IgD-negative memory B cell (primary cell): ENCODE data around the gene MIPOL1. TPM values are rescaled to one million over a fixed set of nuclear protein-coding genes. Genes with fewer than 3 reads are reported as not detected.
"Not testable (repeated sequence)": the region's sequence is repeated elsewhere in the genome, so short reads cannot be mapped to it uniquely, and the experiment has no call there.

ENCODE experiments used
- H3K27ac Mint-ChIP-seq, 3 donors: one replicate each; pipeline ENCODE4 v1.8.0; 2020 to 2022; ENCODE audit warnings: mild to moderate bottlenecking in 3 of 3, mixed read lengths in 3 of 3, moderate library complexity in 1 of 3
- H3K27me3 Mint-ChIP-seq: one replicate; pipeline ENCODE4 v1.8.0; 2021; ENCODE audit warnings: mixed read lengths
- H3K36me3 Mint-ChIP-seq: one replicate; pipeline ENCODE4 v1.8.0; 2020; ENCODE audit warnings: mild to moderate bottlenecking, mixed read lengths
- H3K4me1 Mint-ChIP-seq, 3 donors: one replicate each; pipeline ENCODE4 v1.8.0; 2020 to 2022; ENCODE audit warnings: mixed read lengths in 3 of 3, mild to moderate bottlenecking in 1 of 3
- H3K4me3 Mint-ChIP-seq, 4 donors: one replicate each; pipeline ENCODE4 v1.8.0; 2020 to 2022; ENCODE audit warnings: mild to moderate bottlenecking in 4 of 4, mixed read lengths in 4 of 4, moderate library complexity in 3 of 4
- H3K9me3 Mint-ChIP-seq, 3 donors: one replicate each; pipeline ENCODE4 v1.8.0; 2020 to 2021; ENCODE audit warnings: mixed read lengths in 3 of 3, mild to moderate bottlenecking in 1 of 3
- polyA plus RNA-seq: library from polyadenylated mRNA; unstranded; fragments of 300-500 nt; fragmentation: Illumina TruSeq; gene quantifications from one replicate; pipeline ENCODE4 v1.2.3, GENCODE V29; 2021

Gene MIPOL1
- polyA plus RNA-seq, 1 donor from 2014 or later: not detected

DNA sequence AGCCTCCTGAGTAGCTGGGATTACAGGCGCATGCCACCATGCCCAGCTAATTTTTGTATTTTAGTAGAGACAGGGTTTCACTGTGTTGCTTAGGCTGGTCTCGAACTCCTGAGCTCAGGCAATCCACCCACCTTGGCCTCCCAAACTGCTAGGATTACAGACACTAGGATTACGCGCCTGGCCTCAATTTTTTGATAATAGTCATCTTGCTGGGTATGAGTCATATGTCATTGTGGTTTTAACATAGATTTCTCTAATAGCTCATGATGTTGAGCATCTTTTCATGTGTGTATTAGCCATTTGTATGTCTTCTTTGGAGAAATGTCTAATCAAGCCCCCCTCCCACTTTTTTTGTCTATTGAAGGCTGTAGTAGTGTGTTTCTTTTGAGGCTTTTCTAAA lies 38.3 kb downstream of the MIPOL1 start:
- not testable (repeated sequence) for H3K36me3 Mint-ChIP-seq, H3K9me3 Mint-ChIP-seq, H3K4me3 Mint-ChIP-seq, H3K27me3 Mint-ChIP-seq, H3K4me1 Mint-ChIP-seq, H3K27ac Mint-ChIP-seq

DNA sequence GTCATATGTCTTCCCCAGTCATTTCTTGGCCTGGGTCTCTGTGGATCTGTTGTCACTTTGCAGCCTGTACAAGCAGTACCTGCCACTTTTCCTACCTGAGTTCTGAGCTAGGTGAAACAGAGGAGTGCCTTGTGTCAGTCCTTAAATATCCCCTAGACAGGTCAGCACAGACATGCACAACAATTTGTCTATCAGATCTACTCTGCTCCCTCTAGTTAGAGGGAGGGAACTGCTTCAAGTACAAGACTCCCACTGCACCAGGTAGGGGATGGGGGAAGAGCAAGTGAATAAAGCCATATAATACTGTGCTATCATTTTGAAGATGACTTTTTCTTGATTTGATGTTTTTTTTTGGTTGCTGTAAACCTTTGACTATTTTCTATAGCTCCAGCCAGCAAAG lies 39.4 kb downstream of the MIPOL1 start:
- Mint-ChIP-seq H3K4me3 (no peak overlapping the region), H3K4me1 (no peaks in the 10 kb centered on the region), H3K27me3 (no peaks in the 10 kb centered on the region), H3K36me3 (no peaks in the 10 kb centered on the region), H3K9me3 (peaks cover 0 to 2% (median 0%) of the 10 kb centered on the region in 3 donors), H3K27ac (no peak overlapping the region)

DNA sequence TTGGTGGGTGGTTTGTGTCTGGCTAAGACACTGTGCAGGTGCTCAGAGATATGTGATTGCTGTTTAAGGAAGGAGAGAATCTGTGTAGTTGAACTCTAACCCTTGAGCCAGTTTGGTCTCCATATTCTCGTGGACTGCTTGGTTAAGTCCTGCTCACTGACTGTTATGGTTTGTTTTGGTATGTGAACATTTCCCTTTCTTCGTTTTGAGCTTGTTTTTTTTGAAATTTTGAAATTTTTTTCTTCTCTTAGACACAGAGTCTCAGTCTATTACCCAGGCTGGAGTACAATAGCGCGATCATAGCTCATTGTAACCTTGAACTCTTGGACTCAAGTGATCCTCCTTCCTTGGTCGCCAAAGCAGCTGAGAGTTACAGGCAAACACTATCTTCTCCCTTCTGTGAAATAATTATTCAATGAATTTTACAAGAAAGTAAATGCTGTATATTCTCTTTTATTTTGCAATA lies 40.0 kb downstream of the MIPOL1 start:
- no peak overlapping the region for H3K27ac Mint-ChIP-seq
- no peak overlapping the region for H3K4me3 Mint-ChIP-seq
- no peaks in the 10 kb centered on the region for H3K36me3 Mint-ChIP-seq
- no peaks in the 10 kb centered on the region for H3K27me3 Mint-ChIP-seq
- peaks cover 0 to 2% (median 0%) of the 10 kb centered on the region in 3 donors for H3K9me3 Mint-ChIP-seq
- no peaks in the 10 kb centered on the region for H3K4me1 Mint-ChIP-seq

DNA sequence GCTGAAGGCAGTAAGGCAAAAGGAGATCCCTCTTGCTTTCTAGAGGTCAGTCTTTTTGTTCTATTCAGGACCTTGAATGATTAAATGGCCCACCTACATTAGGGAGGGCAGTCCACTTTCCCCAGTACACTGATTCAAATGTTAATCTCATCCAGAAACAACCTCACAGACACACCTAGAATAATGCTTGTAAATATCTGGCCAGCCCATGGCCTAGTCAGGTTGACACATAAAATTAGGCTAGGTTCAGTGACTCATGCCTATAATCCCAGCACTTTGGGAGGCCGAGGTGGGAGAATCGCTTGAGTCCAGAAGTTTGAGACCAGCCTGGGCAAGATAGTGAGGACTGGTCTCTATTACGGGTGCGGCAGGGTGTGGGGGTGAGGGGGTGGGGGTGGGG lies 43.5 kb downstream of the MIPOL1 start:
- Mint-ChIP-seq H3K9me3 (no peaks in the 10 kb centered on the region), H3K4me1 (no peaks in the 10 kb centered on the region), H3K27me3 (no peaks in the 10 kb centered on the region), H3K36me3 (no peaks in the 10 kb centered on the region), H3K4me3 (no peak overlapping the region), H3K27ac (no peak overlapping the region)

DNA sequence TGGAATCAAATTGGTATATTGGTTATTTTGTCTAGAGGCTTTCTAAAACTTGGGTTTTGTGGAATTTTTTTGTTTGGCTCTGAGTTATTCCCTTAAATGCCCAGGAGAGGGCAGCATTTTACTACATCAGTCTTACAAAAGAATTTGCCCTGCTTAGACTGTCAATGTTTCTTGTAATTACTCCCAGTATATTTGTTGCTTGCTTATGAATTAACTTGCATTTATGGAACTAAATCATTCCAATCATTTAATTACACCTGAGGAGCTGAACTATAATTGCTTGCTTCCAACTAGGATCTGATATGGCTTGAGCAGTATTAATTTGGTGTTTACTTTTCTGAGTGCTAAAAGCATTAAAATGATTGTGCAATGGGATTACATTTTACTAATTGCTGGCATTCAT lies 48.7 kb downstream of the MIPOL1 start:
- Mint-ChIP-seq H3K36me3 (no peaks in the 10 kb centered on the region), H3K27ac (no peak overlapping the region), H3K4me3 (no peak overlapping the region), H3K27me3 (no peaks in the 10 kb centered on the region), H3K9me3 (no peaks in the 10 kb centered on the region), H3K4me1 (no peaks in the 10 kb centered on the region)

DNA sequence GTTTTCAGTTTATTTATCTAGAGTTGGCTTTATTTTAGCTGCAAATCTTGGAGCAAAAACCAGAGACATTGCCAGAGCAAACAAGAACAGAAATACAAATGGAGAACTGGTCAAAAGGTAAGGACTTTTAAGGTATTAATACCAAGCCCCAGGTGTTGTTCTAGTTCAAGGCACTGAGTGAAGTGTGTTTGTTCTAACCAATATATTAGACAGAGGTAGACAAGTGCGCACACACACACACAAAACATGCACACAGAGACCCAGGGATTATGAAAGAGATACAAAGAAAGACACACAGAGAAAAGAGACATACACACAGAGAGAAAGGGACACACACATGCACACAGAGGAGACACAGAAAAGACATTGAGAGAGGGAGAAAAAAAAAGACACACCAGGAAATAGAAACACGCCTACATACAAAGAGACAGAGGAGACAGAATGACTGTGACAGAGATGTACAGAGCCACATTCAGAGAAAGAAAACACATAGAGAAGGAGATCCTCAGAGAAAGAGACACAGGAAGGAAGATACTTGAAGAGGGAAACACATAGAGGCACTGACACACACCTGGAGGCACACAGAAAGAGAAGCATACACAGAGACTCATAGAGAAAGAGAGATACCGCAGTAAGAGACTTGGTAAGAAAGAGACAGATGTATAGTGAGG lies 50.2 kb downstream of the MIPOL1 start:
- H3K27ac Mint-ChIP-seq: no peak overlapping the region
- H3K36me3 Mint-ChIP-seq: no peaks in the 10 kb centered on the region
- no peaks in the 10 kb centered on the region for H3K9me3 Mint-ChIP-seq
- H3K4me1 Mint-ChIP-seq: no peaks in the 10 kb centered on the region
- H3K4me3 Mint-ChIP-seq: no peak overlapping the region
- no peaks in the 10 kb centered on the region for H3K27me3 Mint-ChIP-seq

DNA sequence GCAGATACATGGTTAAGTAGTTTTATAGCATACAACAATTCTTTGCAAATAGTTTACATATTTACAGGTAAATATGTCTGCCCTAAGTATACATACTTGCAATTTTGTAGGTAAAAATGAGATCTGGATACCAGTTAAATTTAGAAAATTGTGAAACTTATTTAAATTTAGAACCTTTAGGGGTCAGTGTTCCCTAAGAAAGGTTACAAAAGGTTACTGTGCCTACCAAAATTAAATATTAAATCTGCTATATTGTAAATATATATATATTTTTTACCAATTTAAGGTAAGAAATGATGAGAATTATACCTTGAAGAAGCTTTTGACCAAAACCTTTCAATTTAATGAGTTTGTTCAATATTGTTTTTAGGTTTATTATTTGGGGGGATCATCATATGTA lies 54.0 kb downstream of the MIPOL1 start:
- Mint-ChIP-seq H3K27me3 (no peaks in the 10 kb centered on the region), H3K4me1 (no peaks in the 10 kb centered on the region), H3K27ac (no peak overlapping the region), H3K4me3 (no peak overlapping the region), H3K9me3 (no peaks in the 10 kb centered on the region), H3K36me3 (no peaks in the 10 kb centered on the region)

DNA sequence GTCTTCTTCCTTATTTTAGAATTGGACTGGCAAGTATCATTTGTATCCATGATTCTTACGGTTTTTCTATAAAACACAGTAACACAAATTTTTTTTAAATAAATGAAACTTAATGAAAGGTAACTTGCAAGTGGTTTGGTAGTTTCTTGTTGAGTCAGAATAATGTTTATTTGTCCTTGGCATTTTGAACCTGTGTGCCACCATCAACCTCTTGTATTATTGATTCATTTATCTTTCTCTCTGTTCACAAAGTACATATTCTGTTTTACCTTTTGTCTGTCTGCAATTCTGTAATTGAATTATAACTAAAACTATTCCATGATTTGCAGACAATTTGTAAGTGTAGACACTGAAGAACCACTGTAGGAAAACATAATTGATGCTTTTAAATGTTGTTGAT lies 54.7 kb downstream of the MIPOL1 start:
- Mint-ChIP-seq H3K4me1 (no peaks in the 10 kb centered on the region), H3K27me3 (no peaks in the 10 kb centered on the region), H3K36me3 (no peaks in the 10 kb centered on the region), H3K9me3 (no peaks in the 10 kb centered on the region), H3K27ac (no peak overlapping the region), H3K4me3 (no peak overlapping the region)

DNA sequence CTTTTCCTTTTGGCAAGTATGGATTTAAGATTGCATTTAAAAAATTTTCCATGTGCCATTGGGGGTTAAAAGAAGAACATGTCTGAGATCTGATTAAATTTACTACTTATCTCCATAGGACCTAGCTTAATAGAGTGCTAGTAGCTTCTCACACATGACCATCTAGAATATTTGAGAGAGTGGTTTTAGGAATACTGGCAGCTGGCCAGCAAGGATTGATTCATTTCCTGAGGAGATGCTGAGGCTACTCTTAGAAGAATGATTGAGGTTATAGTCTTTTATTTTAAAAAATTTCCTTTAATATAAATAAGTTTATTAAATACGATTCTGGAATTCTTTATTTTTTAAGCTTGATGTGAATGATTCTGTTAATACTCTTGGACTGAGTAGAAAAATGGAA lies 56.2 kb downstream of the MIPOL1 start:
- Mint-ChIP-seq H3K36me3 (no peaks in the 10 kb centered on the region), H3K9me3 (no peaks in the 10 kb centered on the region), H3K27ac (no peak overlapping the region), H3K4me3 (no peak overlapping the region), H3K27me3 (no peaks in the 10 kb centered on the region), H3K4me1 (no peaks in the 10 kb centered on the region)

DNA sequence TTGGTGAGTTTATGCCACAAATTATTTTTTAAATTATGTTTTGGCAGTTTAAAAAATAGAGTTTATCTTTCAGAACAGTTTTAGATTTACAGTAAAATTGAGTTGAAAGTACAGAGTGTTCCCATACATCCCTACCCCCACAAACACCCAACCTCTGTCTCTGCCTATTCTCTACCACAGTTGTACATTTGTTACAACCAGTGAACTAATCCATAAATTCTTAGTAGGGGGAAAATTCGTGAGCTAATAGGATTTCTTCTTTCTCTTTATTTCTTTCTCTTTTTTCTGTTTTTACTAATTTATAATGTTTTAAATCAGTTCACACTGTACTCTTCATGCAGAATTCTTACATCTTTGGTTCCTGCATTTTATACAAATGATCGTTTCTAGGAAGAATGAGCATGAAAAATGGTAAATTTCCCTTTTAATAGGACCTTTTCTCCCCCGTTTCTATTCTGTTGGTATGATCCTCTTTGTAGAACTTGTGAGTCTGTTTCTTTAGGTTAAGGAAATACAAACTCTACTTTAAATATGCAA lies 56.7 kb downstream of the MIPOL1 start:
- H3K36me3 Mint-ChIP-seq: no peaks in the 10 kb centered on the region
- no peaks in the 10 kb centered on the region for H3K4me1 Mint-ChIP-seq
- H3K9me3 Mint-ChIP-seq: no peaks in the 10 kb centered on the region
- H3K27me3 Mint-ChIP-seq: no peaks in the 10 kb centered on the region
- H3K27ac Mint-ChIP-seq: no peak overlapping the region
- H3K4me3 Mint-ChIP-seq: no peak overlapping the region

DNA sequence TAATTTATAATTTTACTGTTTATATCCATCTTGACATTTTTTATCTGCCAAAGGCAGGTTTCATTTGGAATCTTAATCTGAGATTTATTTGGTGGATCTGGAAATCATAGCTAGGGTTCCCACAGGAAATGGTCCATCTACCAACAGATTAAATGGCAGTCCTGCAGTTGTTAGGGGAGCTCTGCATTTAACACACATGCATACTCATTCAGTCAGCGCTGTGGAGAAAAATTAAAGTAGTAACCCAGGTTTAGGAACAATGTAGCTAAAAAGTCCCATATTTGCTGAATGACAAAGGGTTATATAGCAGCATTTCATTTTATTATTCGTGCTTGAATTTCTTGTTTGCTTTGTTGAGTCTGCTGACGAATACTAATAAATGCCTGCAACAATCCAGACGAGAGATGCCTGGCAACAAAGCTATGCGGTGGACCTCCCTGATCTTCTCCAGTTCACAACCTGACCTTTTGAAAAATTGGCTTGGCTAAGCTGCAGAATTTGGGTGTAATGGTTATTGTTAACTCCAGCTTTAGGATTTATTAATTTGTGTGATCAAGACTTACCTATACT lies 59.8 kb downstream of the MIPOL1 start:
- Mint-ChIP-seq H3K9me3 (no peaks in the 10 kb centered on the region), H3K36me3 (no peaks in the 10 kb centered on the region), H3K27me3 (no peaks in the 10 kb centered on the region), H3K4me1 (no peaks in the 10 kb centered on the region), H3K4me3 (no peak overlapping the region), H3K27ac (no peak overlapping the region)

DNA sequence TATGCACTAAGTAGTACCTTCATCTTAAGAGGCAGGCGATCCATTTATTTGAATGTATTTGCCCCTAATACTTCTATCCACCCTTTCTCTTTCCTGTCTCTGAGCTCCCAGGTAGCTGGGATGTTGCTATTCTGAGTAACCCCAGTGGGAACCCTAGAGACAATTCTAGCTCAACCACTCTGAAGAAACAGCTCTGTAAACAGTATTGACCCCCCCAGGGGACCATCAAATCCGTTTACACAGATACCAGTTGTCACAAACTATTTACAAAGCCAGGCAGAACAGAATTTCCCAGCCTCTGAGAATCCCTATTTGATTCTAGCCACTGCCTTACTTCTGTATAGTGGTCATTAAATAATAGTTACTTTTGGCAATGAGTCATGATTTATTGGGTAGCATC lies 64.9 kb downstream of the MIPOL1 start:
- H3K27ac Mint-ChIP-seq: no peak overlapping the region
- no peak overlapping the region for H3K4me3 Mint-ChIP-seq
- H3K36me3 Mint-ChIP-seq: no peaks in the 10 kb centered on the region
- H3K27me3 Mint-ChIP-seq: no peaks in the 10 kb centered on the region
- H3K9me3 Mint-ChIP-seq: no peaks in the 10 kb centered on the region
- no peaks in the 10 kb centered on the region for H3K4me1 Mint-ChIP-seq

DNA sequence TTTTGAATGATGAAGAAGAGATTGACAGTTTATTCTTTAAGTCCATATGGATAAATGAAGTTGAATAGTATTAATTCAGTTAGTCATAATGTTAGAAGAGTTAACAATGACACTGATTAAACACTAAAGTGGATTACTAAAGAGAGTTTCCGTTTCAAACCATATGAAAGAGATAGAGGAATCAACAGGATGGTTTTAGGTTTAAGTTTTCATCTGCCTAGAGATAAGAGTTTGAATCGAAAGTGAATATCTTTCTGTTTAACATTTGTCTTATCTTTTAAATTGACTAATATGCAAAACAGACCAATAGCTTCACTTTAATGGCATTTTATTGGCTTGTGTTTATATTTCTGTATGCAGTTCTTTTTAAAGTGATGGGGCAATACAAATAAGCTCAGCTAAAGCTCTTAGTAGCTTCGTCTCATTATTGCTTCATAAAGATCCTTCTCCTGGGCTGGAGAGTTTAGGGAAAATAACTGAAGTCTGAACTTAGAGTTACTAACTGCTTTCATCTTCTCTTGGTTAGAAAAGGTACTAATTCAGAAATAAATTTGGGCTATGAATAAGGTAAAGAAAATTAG lies 66.0 kb downstream of the MIPOL1 start:
- Mint-ChIP-seq H3K4me1 (no peaks in the 10 kb centered on the region), H3K36me3 (no peaks in the 10 kb centered on the region), H3K27ac (no peak overlapping the region), H3K9me3 (no peaks in the 10 kb centered on the region), H3K27me3 (no peaks in the 10 kb centered on the region), H3K4me3 (no peak overlapping the region)

DNA sequence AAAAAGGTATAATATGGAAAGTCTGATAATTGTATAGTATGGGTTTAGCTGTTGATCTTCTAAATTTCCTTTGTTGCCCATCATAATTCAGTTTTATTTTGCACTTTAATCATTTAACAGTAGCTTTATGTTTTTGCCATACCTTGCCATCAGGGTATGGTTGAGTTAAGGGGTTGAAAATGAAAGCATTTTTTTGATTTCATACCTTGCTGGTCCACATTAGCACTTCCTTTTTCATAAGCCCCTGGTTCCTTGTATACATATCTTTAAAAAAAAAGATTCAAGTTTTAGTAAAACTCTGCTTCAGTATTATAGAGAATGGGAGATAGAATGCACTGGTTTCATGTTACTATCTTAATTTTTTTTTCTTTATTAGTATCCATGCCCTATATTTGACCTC lies 71.1 kb downstream of the MIPOL1 start:
- no peak overlapping the region for H3K27ac Mint-ChIP-seq
- H3K4me3 Mint-ChIP-seq: no peak overlapping the region
- H3K27me3 Mint-ChIP-seq: no peaks in the 10 kb centered on the region
- H3K36me3 Mint-ChIP-seq: no peaks in the 10 kb centered on the region
- H3K9me3 Mint-ChIP-seq: peaks cover 0 to 3% (median 0%) of the 10 kb centered on the region in 3 donors
- H3K4me1 Mint-ChIP-seq: no peaks in the 10 kb centered on the region

DNA sequence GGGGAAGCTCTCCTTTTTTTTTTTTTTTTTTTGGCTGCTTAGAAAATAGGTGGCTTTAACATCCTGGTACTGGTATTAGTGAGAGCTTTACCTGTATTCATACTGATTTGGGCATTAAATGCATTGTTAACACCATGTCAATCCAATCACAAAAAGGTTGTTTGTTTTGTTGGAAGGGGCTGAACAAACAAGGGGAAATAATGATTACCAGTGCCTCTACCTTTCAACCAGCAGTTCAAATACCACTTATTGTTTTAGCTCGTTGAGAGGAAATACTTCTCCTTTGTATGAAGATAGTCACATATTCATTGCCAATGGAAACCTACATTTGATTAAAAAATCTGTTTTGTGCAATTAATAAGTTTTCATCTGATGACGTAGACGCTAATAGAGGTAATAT lies 72.9 kb downstream of the MIPOL1 start:
- Mint-ChIP-seq H3K36me3 (no peaks in the 10 kb centered on the region), H3K4me3 (no peak overlapping the region), H3K27ac (no peak overlapping the region), H3K9me3 (peaks cover 0 to 3% (median 2%) of the 10 kb centered on the region in 3 donors), H3K27me3 (no peaks in the 10 kb centered on the region), H3K4me1 (no peaks in the 10 kb centered on the region)

DNA sequence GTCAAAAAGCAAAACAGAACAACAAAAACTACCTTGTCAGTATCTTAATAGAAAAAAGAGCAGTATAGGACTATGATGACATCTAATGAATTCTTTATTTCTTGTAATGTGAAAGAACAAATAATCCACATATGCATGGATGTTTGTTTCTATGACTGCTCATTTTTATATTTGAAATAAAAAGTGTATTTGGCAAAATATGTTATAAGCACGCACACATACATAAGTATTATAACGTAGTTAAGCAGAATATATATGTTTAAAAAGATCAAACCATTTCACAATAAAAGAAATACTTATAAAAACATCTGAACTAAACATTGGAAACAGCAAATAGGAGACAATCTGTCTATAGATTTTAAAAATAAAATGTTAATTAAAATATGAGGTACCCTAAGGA lies 74.8 kb downstream of the MIPOL1 start:
- Mint-ChIP-seq H3K4me3 (no peak overlapping the region), H3K27me3 (no peaks in the 10 kb centered on the region), H3K4me1 (no peaks in the 10 kb centered on the region), H3K27ac (no peak overlapping the region), H3K36me3 (no peaks in the 10 kb centered on the region), H3K9me3 (peaks cover 0 to 3% (median 2%) of the 10 kb centered on the region in 3 donors)
